Activated CD4-positive, alpha-beta T cell treated with anti-CD3 and anti-CD28 coated beads, Interleukin-2, Interleukin-6, amounts not matched to agents 100 ng/mL and 50 ng/mL, durations not matched to agents 16 hours and 8 hours (primary cell): ENCODE measurements around the gene KLHDC10.
"Not testable (repeated sequence)": the region's sequence is repeated elsewhere in the genome, so short reads cannot be mapped to it uniquely, and the experiment has no call there.

Experiments used
- DNase-seq: peaks from one replicate; pipeline ENCODE4 v3.0.0-alpha.2; 2020

The KLHDC10 gene

DNA sequence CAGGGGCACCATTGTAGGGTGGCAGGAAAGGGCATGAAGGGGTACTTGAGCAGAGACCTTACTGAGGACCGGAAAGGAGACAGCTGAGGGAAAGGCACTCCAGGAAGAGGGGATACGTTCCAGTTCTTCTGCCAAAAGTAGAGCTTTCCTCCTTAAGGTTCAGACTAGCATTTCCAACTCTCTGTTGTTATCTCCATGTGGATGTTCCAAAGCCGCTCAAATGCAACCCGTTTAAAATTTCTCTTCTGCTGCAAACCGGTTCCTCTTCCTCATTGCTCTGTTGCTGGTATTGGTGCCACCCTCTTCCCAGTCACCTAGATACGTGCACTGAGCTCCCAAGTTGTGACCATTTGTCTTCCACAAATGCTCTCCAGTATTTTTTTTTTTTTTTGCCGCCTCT, 87.4 kb downstream of the KLHDC10 start:
- DNase-seq: no peak

DNA sequence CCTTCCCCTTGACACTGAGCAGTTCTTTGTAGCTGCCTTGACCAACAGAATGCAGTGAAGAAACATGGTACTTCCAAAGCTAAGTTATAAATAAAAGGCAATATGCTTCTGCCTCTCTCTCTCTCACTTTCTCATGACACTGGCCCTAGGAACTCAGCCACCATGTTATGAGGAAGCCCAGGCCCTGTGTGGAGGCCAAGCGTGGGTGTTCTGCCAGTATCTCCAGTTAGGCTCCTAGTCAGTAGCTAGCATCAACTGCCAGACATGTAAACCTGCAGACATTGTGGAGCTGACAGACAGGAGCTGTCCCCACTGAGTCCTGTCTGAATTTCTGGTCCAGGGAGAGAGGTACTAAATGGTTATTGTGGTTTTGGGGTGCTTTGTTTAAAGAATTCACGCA, 89.7 kb downstream of the KLHDC10 start:
- DNase-seq: no peak

DNA sequence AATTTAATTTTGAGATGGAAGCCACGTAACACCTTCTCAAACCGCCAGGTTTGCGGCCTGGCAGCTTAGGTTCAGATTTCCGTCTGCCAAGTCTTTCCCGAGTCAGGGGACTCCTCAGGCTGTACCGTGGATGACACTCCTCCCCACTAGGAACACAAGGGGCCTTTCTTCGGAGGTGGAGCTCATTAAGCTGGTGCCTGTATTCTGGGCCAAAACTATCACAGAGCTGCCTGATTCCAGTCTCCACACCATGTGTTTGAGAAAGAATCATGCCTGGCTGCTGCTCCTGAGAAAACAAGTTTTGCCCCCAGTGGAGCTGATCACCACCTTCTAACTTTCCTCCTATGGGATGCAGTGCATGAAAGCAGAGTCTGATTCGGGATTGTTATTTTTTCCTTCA, 90.1 kb downstream of the KLHDC10 start:
- no peak for DNase-seq

DNA sequence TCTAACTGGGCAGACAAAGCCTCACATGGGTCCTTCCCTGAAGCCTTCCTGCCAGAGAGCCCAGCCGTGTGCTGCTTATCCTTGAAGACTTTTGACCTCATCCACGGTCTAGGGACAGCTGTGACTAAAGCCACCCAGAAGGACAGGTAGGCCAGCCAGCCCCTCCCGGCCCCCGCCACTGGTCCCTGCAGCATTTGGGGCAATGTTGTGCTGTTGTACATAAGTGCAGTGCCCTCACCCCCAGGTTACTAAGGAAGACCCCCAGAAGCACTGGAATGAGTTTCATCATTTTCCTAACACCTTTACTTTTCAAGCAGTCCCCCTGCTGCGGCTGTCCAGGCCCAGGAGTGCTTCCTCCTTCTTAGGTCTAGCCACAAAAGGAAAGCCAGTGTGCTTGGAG, 91.9 kb downstream of the KLHDC10 start:
- DNase-seq: no peak

GRCh38 chr7:130174237-130174959, 104.1 kb downstream of the KLHDC10 start:
- DNase-seq: no peak

DNA sequence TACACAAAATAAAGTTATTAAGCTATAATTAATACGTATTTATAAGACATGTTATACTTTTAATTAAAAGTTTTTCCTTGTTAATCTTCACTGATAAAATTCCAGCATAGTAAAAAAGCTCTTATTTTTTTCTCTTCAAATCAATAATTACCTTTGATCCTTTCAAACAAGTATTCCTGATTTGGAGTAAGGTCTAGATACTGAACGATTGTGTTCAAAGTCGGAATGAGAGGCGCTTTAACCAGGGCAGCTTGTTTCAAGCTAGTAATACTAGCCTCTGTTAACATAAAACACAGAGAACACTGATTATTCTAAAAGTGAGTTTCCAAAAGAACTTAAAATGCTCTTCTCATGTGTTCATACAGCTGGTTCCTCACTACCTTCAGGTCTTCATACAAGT, 107.9 kb downstream of the KLHDC10 start:
- no peak for DNase-seq

DNA sequence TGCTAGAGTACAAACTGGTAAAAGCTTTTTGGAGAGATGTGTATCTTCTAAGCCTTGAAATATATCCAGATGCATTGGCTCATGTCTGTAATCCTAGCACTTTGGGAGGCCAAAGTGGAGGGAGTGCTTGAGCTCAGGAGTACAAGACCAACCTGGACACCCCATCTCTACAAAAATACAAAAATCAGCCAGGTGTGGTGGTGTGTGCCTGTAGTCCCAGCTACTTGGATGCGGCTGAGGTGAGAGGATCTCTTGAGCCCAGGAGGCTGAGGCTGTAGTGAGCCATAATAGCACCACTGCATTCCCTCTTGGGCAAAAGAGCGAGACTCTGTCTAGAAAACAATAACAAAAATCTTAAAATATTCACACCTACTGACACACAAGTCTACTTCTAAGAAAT, 109.3 kb downstream of the KLHDC10 start:
- no peak for DNase-seq

- peak; percentile 80 for DNase-seq
Measured at GRCh38 chr7:130180571-130181262, 110.4 kb downstream of the KLHDC10 start.

DNA sequence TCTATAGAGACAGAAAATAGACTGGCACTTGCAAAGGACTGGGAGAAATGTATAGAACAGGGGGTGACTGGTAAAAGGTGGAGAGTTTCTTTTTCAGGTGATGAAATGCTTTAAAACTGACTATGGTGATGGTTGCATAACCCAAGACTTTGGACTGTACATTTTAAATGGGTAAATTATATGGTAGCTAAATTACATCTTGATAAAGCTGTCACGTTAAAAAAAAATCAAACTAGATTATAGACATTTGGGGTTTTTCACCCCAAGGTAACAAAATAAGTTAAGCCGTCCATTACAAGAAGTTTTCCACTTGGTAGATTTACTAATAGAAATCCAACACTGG, 110.9 kb downstream of the KLHDC10 start:
- DNase-seq: no peak

- peak; percentile 64 for DNase-seq
Measured at GRCh38 chr7:130182990-130183389, 112.7 kb downstream of the KLHDC10 start.

GRCh38 chr7:130184349-130184748, 114.0 kb downstream of the KLHDC10 start:
- DNase-seq: not testable (repeated sequence)
